GM12801 (cell line): ENCODE measurements around the gene RNU1-3.

ENCODE experiments used
- CTCF ChIP-seq: IDR thresholded peaks from one replicate; pipeline ENCODE4 v1.5.1; 2011; ENCODE audit warnings: control low read depth; ENCODE audit not compliant: insufficient read length; ENCODE audit errors: extremely low read depth

Gene RNU1-3

GRCh38 chr1:16625497-16626408, 41.0 kb downstream of the RNU1-3 start:
- TF ChIP-seq CTCF: no peak

GRCh38 chr1:16621300-16621658, 45.5 kb downstream of the RNU1-3 start:
- TF ChIP-seq CTCF: no peak

DNA sequence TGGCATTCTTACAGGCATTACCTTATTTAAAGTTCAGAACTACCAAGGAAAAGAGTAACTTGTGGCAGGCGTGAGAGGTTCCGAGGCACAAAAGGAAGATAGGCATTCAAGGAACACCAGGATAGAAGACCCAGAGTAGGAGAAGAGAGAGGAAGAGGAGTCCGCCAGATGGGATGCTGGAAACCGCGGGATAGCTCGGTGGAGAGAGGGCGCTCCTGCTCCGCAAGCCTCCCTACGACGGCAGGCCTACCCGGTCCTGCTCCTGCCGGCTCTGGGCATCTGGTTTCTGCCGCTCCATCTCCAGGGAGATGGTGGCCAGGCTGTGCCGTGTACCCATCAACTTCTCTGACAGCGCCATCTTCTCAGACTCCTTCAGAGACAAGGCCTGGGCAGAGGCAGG, 48.0 kb downstream of the RNU1-3 start:
- no peak for TF ChIP-seq CTCF

- no peak for TF ChIP-seq CTCF
Measured at GRCh38 chr1:16617778-16618580, 48.8 kb downstream of the RNU1-3 start.

DNA sequence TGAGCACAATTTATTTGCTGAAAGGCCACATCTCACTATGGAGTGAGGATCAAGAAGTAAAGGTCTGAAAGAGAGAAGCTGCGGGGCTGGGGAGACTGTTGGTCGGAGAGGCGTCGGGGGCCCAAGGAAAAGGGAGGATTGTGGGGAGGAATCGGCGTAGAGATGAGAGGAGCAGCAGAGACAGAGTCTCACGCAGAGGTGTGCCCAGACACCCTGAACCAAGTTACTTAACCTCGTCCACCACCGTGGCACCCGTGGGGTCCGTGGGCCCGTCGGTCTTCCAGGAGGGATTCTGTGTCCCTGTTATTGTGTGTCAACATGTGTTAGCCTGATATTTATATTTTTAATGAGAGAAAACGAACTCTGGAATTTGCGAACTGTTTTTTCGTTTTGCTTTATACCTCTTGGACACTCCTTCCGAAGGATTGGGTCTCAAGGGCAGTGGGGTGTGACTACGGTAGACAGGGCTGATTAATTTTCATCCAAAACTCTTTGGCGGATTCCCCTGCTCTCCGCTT, 49.6 kb downstream of the RNU1-3 start:
- no peak for TF ChIP-seq CTCF
